Measurements from ENCODE around the gene EVC2.

EVC2 gene

GRCh38 chr4:5691491-5692132 is 16.7 kb downstream of the EVC2 start:
- Histone ChIP-seq H3K9ac (ENCODE audit: low read depth, low read length, poor library complexity, severe bottlenecking) (no peak overlapping the region), H3K36me3 (ENCODE audit: insufficient read depth, low read length) (no peaks in the 10 kb centered on the region), H3K4me3 (ENCODE audit: low read length, poor library complexity, severe bottlenecking) (no peak overlapping the region), H3K9me2 (replicated peaks; ENCODE audit: low read depth, low read length) (no peaks in the 10 kb centered on the region), H4K20me1 (ENCODE audit: insufficient read depth, low read length, poor library complexity, severe bottlenecking) (no peaks in the 10 kb centered on the region), H2AFZ (ENCODE audit: low read length) (no peak overlapping the region), H3K4me2 (ENCODE audit: low read depth, low read length, poor library complexity, severe bottlenecking) (no peak overlapping the region), H3F3A (ENCODE audit: low read depth) (no peaks in the 10 kb centered on the region), H3K27me3 (ENCODE audit: insufficient read depth, low read length, poor library complexity, severe bottlenecking) (no peaks in the 10 kb centered on the region), H3K9me3 (ENCODE audit: insufficient read depth, low read depth, low read length) (peaks cover 4% of the 10 kb centered on the region; the same call in 1 of the 2 replicates), H3K4me1 (ENCODE audit: insufficient read depth, low read length, poor library complexity, severe bottlenecking) (no peaks in the 10 kb centered on the region), H3K79me2 (ENCODE audit: insufficient read depth, low read length) (no peaks in the 10 kb centered on the region)
- TF ChIP-seq EZH2phosphoT487 (IDR thresholded peaks at IDR 0.05; ENCODE audit: borderline replicate concordance) (no peak), CTCF (conservative IDR thresholded peaks at IDR 0.05; ENCODE audit: low read length) (no peak)

- Histone ChIP-seq H3K27me3 (ENCODE audit: insufficient read depth, low read length, poor library complexity, severe bottlenecking) (no peaks in the 10 kb centered on the region), H3K9me3 (ENCODE audit: insufficient read depth, low read depth, low read length) (no peaks in the 10 kb centered on the region; the same call in 1 of the 2 replicates), H3K4me1 (ENCODE audit: insufficient read depth, low read length, poor library complexity, severe bottlenecking) (no peaks in the 10 kb centered on the region), H3K9ac (ENCODE audit: low read depth, low read length, poor library complexity, severe bottlenecking) (no peak overlapping the region), H2AFZ (ENCODE audit: low read length) (no peak overlapping the region), H3K4me3 (ENCODE audit: low read length, poor library complexity, severe bottlenecking) (no peak overlapping the region), H3K36me3 (ENCODE audit: insufficient read depth, low read length) (no peaks in the 10 kb centered on the region), H4K20me1 (ENCODE audit: insufficient read depth, low read length, poor library complexity, severe bottlenecking) (no peaks in the 10 kb centered on the region), H3K9me2 (replicated peaks; ENCODE audit: low read depth, low read length) (no peaks in the 10 kb centered on the region), H3K79me2 (ENCODE audit: insufficient read depth, low read length) (no peaks in the 10 kb centered on the region), H3K4me2 (ENCODE audit: low read depth, low read length, poor library complexity, severe bottlenecking) (no peak overlapping the region), H3F3A (ENCODE audit: low read depth) (no peaks in the 10 kb centered on the region)
- TF ChIP-seq EZH2phosphoT487 (IDR thresholded peaks at IDR 0.05; ENCODE audit: borderline replicate concordance) (no peak), CTCF (conservative IDR thresholded peaks at IDR 0.05; ENCODE audit: low read length) (no peak)
These were observed 19.3 kb downstream of the EVC2 start for GRCh38 chr4:5689065-5689464.

DNA sequence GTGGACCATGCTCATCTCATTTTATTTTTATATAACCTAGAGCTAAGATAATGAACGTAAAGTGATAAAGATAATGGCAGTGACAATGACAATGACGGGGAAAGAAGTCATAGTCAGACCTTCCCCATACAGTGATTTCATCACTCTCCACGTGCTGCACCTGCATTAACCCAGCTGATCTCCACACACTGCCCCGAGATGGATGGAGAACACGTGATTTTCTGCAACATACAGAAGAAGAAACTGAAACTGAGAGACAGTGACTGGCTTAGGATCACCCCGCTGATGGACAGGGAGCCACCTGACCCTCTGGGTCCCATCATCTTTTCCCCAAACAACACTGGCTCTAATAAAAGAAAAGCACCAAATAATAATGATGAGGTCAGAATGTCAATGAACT is 22.0 kb downstream of the EVC2 start:
- Histone ChIP-seq H3K9ac (ENCODE audit: low read depth, low read length, poor library complexity, severe bottlenecking) (no peak overlapping the region), H3K79me2 (ENCODE audit: insufficient read depth, low read length) (no peaks in the 10 kb centered on the region)
- TF ChIP-seq CTCF (conservative IDR thresholded peaks at IDR 0.05; ENCODE audit: low read length), result no peak
- TF ChIP-seq EZH2phosphoT487 (IDR thresholded peaks at IDR 0.05; ENCODE audit: borderline replicate concordance), result no peak

More for the DNA sequence above, 22.0 kb downstream of the EVC2 start:
- H3K4me3 ChIP-seq (ENCODE audit: low read length, poor library complexity, severe bottlenecking), result no peak overlapping the region
- H3K9me2 ChIP-seq (replicated peaks; ENCODE audit: low read depth, low read length), result no peaks in the 10 kb centered on the region
- no peaks in the 10 kb centered on the region for H3K36me3 ChIP-seq (ENCODE audit: insufficient read depth, low read length)
- H3F3A ChIP-seq (ENCODE audit: low read depth), result no peaks in the 10 kb centered on the region
- H3K27me3 ChIP-seq (ENCODE audit: insufficient read depth, low read length, poor library complexity, severe bottlenecking), result no peaks in the 10 kb centered on the region
- H4K20me1 ChIP-seq (ENCODE audit: insufficient read depth, low read length, poor library complexity, severe bottlenecking), result no peaks in the 10 kb centered on the region
- no peak overlapping the region for H2AFZ ChIP-seq (ENCODE audit: low read length)
- peaks cover 4% of the 10 kb centered on the region; the same call in 1 of the 2 replicates for H3K9me3 ChIP-seq (ENCODE audit: insufficient read depth, low read depth, low read length)
- no peaks in the 10 kb centered on the region for H3K4me1 ChIP-seq (ENCODE audit: insufficient read depth, low read length, poor library complexity, severe bottlenecking)
- H3K4me2 ChIP-seq (ENCODE audit: low read depth, low read length, poor library complexity, severe bottlenecking), result no peak overlapping the region
